Measurements from ENCODE around the gene FAM78B.

The FAM78B gene

DNA sequence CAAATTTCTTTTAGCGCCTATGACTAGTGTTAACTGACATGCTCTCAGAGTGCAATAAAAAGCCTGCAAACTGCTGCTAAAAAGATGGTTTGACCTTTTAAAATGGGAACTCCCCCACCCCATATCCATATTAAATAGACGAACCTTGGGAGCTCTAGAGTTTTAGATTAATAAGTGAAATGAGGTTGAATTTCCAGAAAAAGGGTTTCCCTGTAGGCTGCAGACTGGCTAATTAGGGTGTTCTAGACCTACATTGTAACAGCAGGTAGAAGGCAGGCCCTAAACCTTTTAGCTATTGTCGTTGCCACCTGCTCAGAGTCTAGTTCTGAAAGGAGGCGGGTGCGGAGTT, 2.2 kb downstream of the FAM78B start:
- DNase-seq, result no peak

DNA sequence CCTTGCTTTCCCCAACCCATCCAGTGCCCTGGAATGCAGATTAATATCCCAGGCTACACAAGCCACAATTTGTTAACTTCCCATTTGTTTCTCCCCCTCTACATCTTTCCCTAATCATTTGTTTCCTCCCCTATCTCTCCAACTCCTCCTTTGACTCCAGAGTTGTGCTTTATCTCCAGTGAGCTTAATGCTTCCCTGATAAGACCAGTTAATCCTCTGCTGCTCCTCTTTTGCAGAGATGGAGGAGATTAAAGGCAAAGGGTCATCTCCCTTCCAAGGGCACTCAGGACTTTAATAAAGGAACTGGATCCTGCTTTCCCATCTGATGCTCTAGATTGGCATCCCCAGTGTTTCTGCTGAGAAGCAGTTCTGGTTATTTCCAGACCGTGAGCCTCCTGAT, 7.1 kb downstream of the FAM78B start:
- DNase-seq, result no peak

DNA sequence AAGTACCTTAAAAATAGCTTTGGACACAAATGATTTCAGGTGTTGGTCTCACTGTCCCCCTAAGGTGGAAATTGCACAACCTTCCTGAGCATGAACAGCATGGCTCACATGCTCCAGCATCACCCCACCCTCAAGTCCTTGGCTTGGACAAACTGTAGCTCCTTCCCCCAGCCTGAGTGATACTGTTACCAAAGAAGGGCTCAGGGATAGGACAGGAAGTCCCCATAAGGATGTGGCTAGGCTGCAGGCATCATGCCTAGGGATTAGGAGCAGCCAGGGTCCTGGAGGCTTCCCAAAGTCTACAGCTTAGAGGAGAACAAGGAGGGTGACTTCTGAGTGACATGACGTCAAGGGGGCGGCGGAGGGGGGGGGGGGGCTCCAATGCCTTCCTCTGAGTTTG, 10.1 kb downstream of the FAM78B start:
- DNase-seq, result no peak

DNA sequence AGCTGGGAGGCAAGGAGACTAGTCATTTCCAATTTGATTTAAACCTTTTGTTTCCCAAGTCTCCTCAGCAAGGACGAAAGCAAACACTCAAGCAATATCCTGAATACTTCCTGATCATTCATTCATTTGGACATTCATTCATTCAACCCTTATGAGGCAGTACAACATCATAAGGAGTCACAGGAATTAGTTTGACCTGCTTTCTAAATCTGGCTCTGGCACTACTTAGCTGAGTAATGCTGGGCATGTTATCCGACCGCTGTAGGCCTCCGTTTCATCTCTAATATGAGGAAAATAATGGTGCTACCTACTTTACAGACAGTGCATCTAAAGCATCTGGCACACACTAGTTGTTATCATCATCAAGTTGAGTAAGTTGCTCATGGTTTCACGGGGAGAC, 11.7 kb downstream of the FAM78B start:
- DNase-seq, result no peak

DNA sequence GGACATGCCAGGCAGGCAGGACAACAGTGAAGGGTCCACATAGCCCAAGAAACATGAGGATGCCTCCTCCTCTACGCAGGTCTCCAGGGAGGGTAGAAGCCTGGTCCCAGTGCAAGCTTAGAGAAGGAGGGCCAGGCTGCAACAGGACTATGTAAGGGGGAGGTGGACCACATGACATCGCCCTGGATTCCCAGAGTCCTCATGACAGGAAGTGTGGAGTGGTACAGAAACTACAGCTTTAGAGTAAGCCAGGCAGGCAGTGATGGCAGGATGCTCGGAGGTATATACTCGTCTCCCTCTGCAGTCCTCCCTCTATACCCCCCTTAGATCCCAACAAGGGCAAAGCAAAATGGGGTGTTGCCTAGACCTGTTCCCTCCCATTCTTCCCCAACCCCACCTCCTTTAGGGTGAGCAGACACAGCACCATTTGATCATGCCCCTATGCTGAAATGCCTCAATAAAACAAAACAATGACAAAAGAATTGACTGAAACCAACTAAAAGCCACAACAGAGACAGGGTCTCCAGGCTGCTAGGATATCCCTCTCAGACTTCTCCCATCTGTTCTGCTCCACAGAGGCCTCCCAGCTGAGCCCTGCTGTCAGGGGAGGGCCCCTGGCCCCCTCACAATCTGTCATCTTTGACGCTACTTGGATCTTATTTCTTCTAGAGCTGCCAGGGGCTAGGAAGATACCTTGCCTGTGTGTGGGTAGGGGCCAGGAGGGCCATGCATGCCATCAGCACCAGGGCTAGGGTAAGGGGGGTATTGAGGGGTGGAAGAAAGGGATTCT, 13.1 kb downstream of the FAM78B start:
- DNase-seq, result no peak

DNA sequence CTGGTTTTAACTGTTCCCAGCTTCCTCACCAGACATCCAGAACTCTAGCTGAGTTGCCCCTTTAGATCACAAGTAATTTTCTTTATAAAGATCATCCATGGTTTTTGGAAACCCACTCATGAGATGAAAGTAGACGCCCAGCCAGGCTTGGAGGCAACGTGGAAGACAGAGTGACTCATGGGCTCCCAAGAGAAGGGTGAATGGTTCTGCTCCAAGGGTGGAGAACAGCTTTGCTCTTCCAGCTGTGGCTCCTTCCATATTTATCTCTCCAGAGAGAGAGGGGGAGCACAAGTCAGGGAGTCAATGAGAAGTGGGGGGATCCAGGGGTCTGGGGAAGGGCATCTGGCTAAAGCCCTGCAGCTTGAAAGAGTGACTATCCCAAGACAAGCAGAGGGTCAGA, 13.8 kb downstream of the FAM78B start:
- no peak for DNase-seq

DNA sequence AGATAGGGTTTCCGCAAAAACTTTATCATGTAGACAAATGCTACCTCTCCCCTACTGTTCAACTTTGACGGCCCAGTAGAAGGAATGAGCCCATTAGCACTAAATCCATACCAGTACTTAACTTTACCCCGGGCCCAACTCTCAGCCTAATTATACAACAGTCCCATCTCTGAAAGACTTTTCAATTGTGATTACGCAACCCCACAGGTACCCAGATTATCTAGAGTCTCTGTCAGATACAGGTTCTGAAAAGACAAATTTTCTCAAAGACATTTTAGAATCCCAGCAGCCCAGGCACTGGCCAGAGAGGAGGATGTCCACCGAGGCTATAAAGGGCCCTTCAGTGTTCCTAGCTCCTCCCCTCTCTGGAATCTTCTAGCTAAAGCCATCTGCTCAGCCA, 15.0 kb downstream of the FAM78B start:
- DNase-seq, result no peak

DNA sequence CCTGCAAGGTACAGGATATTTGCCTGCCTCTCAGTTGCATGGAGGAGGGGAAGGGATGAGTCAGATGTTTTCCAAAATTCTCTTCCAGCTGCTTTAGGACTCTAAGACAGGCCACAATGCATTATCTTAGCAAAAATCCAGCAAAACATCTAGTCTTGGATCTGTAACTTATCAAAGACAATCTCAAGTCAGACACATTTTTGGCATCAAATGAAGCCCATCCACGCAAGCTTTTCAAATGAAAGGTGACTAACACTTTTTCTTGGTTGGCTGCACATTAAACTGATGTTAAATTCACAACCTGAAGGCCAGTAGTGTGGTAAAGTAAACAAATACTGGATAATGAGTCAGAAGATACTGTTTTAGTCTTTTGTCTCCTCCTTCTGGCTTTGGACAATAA, 21.3 kb downstream of the FAM78B start:
- DNase-seq, result no peak

DNA sequence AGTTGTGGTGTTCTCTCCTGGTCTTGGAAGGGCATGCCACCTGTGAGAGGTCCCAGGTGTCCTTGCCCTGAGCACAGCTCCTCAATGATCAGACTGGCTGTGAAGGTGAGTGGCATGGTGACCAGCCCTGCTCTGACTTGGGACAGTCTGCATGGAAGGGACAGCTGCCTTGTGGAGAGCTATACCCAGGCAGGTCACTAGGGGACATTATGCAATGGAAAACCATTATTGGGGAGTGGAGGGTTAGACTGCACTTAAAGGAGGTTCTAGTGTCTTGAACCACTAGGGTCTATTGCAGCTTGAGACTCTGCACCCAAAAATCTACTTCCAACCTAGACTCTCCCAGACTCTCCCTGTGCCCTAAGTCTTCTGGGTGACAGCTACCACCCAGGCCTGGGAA, 24.8 kb downstream of the FAM78B start:
- no peak for DNase-seq

DNA sequence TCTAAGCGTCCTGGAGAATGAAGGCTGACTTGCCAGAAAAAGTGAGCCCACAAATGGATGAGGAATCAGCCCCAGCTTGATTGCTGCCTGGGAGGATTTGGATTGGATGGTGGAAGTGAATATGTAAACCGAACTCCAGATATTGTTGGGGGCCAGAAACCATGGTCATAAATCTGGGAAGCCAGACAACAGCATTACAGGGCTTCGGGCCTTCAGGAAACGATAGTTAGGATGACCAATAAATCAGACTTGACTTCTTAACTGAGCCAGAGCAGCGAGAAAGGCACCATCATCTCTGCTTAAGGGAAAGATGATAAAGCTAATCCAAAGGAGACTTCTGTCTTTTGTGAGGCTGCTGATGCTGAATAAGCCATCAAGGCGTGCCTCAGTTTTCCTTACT, 26.6 kb downstream of the FAM78B start:
- DNase-seq, result no peak

DNA sequence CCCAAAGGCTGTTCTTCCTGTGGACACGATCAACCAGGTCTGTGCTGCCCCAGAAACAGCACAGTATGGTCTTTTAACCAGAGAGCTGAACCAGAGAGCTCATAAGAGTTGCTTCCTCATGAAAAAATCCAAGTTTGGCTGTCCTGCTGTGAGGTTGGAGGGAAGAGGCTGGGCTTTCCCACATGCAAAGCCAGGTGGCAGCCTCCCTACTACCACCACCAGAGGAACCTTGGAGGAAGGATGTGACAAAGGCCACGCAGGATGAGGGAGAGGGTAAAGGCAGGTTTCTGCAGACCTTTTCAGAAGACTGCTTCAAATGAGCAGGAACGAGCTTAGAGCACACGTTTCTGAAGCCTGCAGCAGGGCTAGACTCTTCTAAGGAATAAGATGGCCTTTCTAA, 27.1 kb downstream of the FAM78B start:
- DNase-seq, result no peak

DNA sequence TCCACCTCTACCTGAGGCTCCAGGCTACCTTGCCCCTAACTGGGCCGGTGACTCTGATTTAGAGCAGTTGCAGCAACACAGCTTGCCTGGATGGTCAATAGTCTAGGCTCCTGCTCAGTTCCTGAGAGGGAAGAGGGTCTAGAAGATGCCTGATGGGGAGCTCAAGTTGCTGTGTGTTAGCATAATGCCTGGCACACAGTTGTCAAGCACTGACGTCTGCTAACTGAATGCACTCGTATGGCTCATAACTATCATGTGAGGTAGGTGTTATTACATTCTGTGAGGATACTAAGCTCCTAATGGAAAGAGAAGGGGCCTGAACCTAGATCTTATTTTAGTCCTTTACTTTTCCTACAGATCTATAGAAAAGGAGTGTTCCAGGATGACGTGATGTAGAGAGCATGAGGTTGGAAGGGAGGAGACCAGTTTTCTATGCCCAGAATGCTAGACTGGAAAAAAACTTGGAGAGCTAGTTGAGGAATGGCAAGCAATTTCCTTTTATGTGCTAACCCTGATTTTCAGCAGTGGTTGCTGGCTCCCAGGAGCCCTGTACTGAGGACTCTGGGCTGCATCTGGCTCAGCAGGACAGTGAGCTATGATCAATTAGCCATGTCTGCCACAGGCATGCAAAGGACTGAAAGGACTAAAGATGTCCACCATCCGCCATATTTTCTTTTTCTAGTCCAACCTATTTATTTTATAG, 30.0 kb downstream of the FAM78B start:
- no peak for DNase-seq

DNA sequence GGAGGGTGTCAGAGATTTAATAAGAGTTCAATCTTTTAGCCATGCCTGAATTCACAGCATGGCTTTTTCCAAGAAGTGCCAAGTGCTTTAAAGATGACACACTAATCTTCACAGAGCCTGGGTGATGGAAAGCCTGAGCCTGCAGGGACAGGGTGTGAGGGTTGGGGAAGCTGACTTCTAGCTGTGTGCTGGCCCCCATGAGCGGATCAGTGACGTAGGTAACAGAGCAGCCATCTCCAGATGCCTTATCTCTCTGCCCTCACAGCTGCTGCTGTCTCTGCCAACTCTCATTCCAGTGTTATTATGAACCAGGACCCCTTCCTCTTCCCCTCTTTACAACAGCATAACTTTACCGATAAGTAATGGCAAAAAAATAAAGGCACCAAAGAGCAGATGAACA, 30.6 kb downstream of the FAM78B start:
- DNase-seq, result no peak

DNA sequence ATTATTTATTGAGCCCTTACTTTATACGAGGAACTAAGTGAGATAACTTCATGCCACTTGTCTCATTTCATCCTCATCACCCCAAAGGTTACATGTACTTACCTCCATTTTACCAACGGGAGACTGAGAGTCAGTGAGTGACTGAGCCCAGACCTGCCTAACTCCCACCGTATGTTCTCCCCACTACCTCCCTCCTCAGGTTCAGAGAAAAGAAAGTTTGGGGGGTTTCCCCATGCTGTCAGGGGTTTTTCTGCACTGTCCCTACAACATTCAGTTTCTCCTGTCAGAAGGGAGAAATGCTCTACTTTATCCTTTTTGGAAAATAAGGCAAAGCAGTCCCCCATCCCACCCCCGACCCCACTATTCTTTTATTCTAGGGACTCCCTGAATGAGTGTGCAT, 32.9 kb downstream of the FAM78B start:
- DNase-seq, result no peak

DNA sequence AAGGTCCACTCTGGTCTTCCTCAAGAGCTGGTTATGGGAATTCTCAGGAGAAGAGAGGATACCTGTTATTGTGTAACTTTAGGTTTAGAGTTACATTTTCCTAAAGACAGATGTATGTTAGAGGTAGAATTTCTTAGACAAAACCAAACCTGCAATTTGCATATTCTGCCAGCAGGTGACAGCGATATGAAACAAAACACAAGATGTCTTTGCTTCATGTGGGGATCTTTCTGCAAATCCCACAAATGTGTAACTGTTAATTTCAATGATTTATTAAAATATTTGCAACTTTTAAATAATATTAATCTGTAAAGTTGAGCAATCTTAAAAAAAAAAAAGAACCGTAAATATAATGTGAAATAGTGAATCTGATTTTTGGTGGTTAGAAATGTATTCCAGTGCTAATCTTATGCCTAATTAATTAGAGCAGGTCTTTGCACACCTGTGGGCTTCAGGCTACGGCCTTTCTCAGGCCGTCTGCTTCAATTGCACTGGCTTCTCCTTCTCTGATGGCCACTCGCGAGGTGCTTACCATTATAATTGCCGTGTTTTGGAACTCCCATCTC, 33.4 kb downstream of the FAM78B start:
- peak in 1 of 5 experiments; percentile 7 for DNase-seq

DNA sequence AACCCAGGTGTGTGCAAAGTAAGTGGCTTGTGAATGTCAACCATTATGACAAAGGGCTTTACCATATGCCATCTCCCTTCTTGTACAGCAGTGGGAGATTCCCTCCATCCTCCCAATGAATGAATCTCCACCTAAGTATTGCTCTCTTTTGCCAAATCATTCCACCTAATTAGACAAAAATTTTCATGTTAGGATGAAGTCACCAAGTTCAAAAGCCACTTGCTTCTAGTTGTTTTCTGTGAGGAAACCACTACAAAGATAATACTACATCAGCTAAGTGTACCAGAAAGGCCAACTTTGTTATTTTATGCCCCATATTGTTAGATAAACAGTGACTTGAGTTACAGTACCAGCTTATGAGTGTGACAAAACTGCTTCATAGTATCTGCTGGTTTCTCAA, 34.3 kb downstream of the FAM78B start:
- DNase-seq, result no peak

DNA sequence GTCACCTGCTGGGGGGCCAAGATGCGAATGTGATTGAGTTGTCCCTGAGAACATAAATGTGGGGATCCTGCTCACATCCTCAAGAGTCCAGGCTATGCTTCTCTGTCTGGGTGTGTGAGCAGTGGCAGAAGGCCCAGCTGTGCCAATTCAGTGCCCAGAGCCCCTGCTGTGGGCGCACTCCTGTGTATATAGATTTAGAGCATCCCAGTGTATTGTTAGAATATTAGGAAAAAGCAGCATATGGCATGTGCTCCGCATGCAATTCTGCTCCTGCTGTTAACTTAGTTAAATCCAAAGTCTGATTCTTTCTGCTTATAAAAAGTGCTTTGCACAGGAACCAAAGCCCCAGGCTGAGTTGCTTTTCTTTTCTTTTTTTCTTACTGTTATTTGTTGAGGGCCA, 37.8 kb downstream of the FAM78B start:
- no peak for DNase-seq

DNA sequence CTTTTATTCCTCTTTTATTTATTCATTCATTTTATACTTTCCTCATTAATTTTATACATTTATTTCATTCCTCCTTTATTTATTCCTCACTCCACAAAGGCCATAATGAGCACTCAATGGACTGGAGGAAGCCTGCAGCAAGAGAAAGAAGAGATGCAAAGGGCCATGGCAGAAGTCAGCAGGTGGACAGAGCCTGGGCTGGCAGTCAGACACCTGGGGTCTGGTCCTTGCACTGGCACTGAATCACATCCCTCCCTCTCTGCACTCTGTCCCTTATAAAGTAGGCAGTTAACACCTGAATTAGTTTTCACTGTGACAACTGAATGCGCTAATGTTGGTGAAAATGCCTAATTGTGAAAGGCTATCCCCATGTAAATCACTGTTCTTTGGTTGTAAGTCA, 38.6 kb downstream of the FAM78B start:
- no peak for DNase-seq

DNA sequence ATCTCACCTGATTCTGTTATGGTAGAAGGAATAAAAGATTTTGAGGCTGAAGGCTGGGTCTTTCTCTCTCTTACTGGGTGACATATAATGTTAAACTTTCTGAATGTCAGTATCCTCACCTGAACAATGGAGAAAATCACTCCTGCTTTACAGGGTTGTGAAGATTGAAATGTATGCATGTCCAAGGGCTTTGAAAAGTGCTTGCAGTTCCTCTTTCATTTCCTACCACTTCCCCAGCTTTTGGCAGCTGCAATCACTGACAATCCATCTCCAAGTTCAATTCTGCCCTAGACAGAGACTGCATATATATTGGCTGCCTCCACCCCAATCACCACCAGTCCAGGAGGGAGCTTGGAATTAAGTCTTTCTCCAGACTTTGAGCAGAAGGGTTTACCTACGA, 39.8 kb downstream of the FAM78B start:
- DNase-seq, result no peak

DNA sequence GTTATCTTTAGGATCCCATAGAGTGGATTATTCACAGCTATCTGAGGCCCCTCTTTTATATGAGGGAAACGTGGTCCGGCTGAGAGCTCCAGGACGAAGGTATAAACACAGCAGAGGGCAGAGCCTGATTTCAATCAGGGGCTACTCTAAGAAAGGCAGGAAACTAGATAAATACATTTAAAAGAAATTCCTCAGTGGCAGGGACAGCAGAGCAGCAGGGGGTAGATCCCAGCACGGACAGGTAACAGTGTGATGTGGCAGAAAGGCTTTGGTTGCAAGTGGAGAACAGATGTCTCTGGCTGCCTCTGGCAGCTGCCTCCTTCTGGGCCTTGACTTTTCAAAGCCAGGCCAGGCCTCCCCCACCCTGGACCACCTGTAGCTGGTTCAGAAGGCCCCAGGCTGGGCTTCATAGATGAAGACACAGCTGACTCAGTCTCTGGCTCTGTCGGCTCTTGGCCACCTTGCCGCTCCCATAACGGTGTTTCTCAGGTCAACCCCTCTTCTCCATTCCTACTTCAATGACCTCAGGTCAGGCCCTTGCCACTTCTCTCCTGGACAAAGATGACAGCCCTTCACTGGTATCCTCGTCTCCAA, 43.8 kb downstream of the FAM78B start:
- no peak for DNase-seq

DNA sequence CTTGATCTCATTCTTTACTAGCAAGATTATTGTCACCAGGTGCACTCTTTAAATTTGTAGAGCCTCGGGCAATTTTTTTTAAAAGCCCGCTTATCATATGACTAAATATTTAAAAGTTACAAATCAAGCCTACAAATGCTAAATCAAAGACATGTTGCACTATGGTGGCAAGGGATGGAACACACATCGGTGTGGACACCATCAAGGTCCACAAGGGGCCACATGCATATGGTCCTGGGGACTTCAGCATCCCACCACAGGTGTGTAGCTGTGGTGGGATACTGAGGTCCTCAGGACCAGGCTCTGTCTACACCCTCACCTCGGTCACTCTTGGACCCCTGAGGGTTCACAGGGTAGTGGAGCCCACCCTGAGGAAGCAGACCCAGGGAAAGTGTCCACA, 45.8 kb downstream of the FAM78B start:
- DNase-seq, result no peak

DNA sequence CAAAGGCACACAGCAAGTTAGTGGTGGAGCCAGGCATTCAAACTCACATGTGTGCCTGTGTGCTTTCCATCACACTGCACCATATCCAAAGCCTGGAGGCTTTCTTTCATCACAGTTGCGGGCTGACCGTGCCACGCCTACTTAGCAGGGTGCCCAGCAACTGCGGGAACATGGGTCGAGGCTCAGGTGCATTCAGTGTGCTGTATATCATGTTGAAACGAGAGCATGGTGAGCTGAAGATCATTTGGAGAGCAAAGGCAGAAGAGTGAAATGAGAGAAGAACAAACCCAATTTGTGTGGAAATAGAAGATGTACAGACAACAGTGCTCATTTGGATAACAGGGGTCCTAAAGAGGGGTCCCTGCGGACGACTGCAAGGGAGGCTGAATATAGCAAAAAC, 46.5 kb downstream of the FAM78B start:
- no peak for DNase-seq

DNA sequence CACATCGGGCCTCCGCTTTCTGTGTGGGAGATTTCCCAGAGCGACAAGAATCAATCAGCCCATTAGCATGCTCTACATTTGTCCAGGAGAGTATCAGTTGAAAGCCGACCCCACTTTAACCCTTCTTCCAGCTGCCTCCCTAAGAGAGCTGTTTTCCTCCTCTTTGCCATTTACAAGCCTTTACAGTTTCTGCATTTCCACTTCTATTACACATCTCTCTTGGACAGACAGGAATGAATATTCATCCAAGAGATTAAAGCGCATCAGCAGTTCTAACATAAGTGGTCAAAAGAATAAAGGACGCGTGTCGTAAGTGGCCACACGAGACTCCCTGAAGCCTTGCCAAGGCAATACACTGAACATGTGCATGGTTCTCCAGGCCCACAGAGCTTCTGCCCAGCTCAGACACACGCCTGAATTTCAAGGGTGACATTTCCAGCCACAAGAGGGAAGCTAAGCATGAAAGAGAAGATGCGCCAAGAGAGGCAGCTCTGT, 47.3 kb downstream of the FAM78B start:
- no peak for DNase-seq

DNA sequence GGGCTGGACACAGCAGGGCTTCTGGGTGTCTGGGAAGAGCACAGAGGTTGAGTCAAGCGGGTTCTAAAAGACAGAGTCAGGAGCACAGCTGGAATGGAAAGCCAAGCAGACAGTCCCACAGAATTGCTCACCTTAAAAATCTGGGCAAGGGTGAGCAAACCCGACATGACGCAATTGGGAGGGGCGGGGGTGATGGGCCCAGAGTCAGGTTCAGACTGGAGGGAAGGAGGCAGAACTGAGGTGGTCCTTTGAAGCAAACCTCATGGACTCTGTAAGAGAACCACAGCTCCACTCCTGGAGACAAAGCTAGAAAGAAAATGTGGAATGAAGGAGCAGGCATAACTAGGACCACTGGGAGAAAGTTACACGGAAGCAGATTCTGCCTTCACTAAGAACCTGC, 49.0 kb downstream of the FAM78B start:
- no peak for DNase-seq

Data from T-helper 2 cell (primary cell).